Natural killer cell (primary cell): ENCODE results near the gene SLC39A13. TPM values are rescaled to one million over a fixed set of nuclear protein-coding genes. Genes with fewer than 3 reads are reported as not detected.

Experiments
- ATAC-seq, 3 donors: fragments of 150-1000 bp in 2 of 3; fragments of 200-7000 bp in 1 of 3; cut with Tn5 transposase; 1 replicate in 1 of 3; 2 replicates in 2 of 3; pipeline ENCODE4 v1.10.0; 2021; ENCODE audit warnings: mild to moderate bottlenecking in 2 of 3, moderate library complexity in 2 of 3
- DNase-seq, 2 donors: peaks; one replicate each; pipeline versions ENCODE4 v3.0.0 to v3.0.0-alpha.2; 2013 to 2021; ENCODE audit warnings: mixed read lengths in 1 of 2
- H3K27ac ChIP-seq: one replicate; pipeline ENCODE4 v1.5.1; 2013; ENCODE audit warnings: mild to moderate bottlenecking, low read length
- H3K27me3 ChIP-seq: one replicate; pipeline ENCODE4 v1.6.1; 2013; ENCODE audit warnings: low read length; ENCODE audit not compliant: control insufficient read depth, insufficient read depth
- H3K36me3 ChIP-seq: one replicate; pipeline ENCODE4 v1.6.1; 2013; ENCODE audit warnings: low read length; ENCODE audit not compliant: control insufficient read depth, insufficient read depth
- H3K4me1 ChIP-seq: one replicate; pipeline ENCODE4 v1.6.1; 2013; ENCODE audit warnings: low read length; ENCODE audit not compliant: control insufficient read depth, insufficient read depth
- H3K4me3 ChIP-seq: one replicate; pipeline ENCODE4 v1.5.1; 2013; ENCODE audit warnings: low read length
- H3K9me3 ChIP-seq: one replicate; pipeline ENCODE4 v1.6.1; 2013; ENCODE audit warnings: low read length; ENCODE audit not compliant: control insufficient read depth, insufficient read depth
- H3K27ac Mint-ChIP-seq, 2 donors: one replicate each; pipeline ENCODE4 v1.8.0; 2022; ENCODE audit warnings: mild to moderate bottlenecking in 2 of 2, mixed read lengths in 2 of 2, moderate library complexity in 1 of 2
- H3K27me3 Mint-ChIP-seq, 2 donors: one replicate each; pipeline ENCODE4 v1.8.0; 2022; ENCODE audit warnings: low read depth in 2 of 2, mixed read lengths in 2 of 2
- H3K36me3 Mint-ChIP-seq: one replicate; pipeline ENCODE4 v1.8.0; 2022; ENCODE audit warnings: mixed read lengths
- H3K4me1 Mint-ChIP-seq, 2 donors: one replicate each; pipeline ENCODE4 v1.8.0; 2022; ENCODE audit warnings: mixed read lengths in 2 of 2
- H3K4me3 Mint-ChIP-seq: one replicate; pipeline ENCODE4 v1.8.0; 2022; ENCODE audit warnings: mild to moderate bottlenecking, moderate library complexity, mixed read lengths
- H3K9me3 Mint-ChIP-seq, 2 donors: one replicate each; pipeline ENCODE4 v1.8.0; 2022; ENCODE audit warnings: mixed read lengths in 2 of 2
- WGBS: methylation state at CpG from one replicate; pipeline ENCODE4 v1.1.7; 2013; ENCODE audit warnings: missing lambda C conversion rate; ENCODE audit not compliant: insufficient coverage; 5-methylcytosine and 5-hydroxymethylcytosine counted together
- intact Hi-C: fragments of 100-400 bp; cut with micrococcal nuclease; formaldehyde crosslinking; loops from one replicate; pipeline ENCODE4 v1.14.2; 2022
- total RNA-seq, 4 donors: library from RNA; stranded (reverse); fragments of 120-200 nt in 1 of 4; gene quantifications; one replicate each; pipeline versions ENCODE4 v1.2.3 to v1.2.4, GENCODE V29; 2013 to 2022
- TF ChIP-seq, protein P1 (sequence below): fragments of 200-600 bp; IDR thresholded peaks from one replicate; pipeline ENCODE4 v1.8.0; 2022; ENCODE audit warnings: antibody characterized with exemption

SLC39A13 gene
- total RNA-seq, 3 donors from 2014 or later (not counting 1 experiment from before 2014, with no cell fraction given), result 29.1 to 34.7 (median 32.6) TPM

DNA sequence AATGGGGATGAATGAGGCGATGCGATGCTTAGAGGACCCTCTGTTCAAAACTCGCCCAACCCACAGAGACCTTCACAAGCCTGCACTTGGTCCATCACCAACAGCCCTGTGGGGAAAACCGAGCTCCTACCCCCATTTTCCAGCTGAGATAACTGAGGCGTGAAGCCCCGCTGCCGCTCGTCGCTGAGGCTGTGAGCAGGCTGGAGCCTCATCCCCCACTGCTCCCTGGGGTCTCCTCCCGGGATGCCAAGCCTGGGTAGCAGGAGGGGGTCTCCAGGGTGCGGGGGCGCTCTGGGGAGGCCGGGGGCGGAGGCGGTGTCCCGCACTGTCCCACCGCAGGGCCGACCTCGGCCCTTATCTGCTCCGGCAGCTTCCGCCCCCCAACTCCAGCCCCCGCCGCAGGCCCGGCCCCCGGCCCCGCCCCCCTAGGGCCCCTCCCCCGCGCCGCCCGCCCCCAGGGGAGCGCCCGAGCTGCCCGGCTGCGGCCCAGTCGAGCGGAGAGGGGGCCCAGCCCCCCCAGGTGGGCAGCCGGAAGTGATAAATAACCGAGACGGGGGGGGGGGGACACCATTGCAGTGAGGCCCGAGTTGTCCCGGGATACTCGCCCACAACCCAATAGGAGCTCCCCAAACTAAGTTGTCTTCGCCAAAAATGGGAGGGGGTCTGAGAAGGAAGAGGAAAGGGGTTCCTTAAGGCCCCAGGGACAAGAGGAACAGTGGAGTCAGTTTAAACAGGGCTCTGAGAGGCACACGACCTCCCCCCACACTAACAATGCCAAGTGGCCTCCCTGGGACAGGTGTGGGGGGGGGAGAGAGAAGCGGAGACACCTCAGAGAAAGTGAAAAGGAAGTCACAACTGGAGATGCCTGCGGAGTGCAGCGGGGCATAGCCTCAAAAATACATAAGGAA lies 8.3 kb upstream of the SLC39A13 start:
- peaks cover 11 to 31% of the 10 kb centered on the region in 2 donors for H3K4me1 Mint-ChIP-seq
- no peaks in the 10 kb centered on the region for H3K27me3 Mint-ChIP-seq
- intact Hi-C loops, result loop anchor here (10.0 kb wide), 1 partner anchor 225 kb away; the partner anchor contains the start of gene ARFGAP2
- H3K4me3 ChIP-seq, result peak overlapping the region; percentile 61
- peak overlapping the region; percentile 71 for H3K27ac ChIP-seq
- H3K4me3 Mint-ChIP-seq, result peak overlapping the region; percentile 86
- no peaks in the 10 kb centered on the region for H3K36me3 Mint-ChIP-seq
- H3K9me3 Mint-ChIP-seq, result no peaks in the 10 kb centered on the region
- TF ChIP-seq, protein P1, sequence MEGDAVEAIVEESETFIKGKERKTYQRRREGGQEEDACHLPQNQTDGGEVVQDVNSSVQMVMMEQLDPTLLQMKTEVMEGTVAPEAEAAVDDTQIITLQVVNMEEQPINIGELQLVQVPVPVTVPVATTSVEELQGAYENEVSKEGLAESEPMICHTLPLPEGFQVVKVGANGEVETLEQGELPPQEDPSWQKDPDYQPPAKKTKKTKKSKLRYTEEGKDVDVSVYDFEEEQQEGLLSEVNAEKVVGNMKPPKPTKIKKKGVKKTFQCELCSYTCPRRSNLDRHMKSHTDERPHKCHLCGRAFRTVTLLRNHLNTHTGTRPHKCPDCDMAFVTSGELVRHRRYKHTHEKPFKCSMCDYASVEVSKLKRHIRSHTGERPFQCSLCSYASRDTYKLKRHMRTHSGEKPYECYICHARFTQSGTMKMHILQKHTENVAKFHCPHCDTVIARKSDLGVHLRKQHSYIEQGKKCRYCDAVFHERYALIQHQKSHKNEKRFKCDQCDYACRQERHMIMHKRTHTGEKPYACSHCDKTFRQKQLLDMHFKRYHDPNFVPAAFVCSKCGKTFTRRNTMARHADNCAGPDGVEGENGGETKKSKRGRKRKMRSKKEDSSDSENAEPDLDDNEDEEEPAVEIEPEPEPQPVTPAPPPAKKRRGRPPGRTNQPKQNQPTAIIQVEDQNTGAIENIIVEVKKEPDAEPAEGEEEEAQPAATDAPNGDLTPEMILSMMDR, result no peak
- peak; percentile 77 to 85 (median 83) for ATAC-seq
- H3K27me3 ChIP-seq, result no peaks in the 10 kb centered on the region
- no peaks in the 10 kb centered on the region for H3K9me3 ChIP-seq
- peak in 1 of 2 donors; percentile 56 for DNase-seq
- peak overlapping the region; percentile 75 to 82 for H3K27ac Mint-ChIP-seq
- peaks cover 33% of the 10 kb centered on the region for H3K4me1 ChIP-seq
- no peaks in the 10 kb centered on the region for H3K36me3 ChIP-seq
- 7% methylated on average over 30 of the region's 47 CpGs for WGBS

DNA sequence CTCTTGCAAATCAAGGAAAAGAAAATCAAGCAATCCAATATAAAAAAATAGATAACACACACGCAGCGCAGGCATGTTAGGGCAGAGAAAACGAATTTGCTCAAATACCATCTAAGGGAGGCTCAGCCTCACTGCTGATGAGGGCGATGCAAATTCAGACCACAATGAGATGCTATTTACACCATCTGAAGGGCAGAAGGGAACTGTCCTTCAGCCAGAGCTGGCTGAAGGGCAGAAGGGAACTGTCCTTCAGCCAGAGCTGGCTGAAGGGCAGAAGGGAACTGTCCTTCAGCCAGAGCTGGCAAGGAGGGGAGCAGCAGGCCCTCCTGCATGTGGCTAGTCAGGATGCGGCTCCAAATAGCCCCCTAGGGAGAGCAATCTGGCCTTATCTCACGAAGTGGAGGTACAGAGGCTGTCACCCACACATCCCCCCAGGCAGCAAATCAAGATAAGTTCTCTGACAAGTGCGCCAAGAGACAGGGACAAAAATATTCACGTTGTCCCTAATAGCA lies 7.6 kb upstream of the SLC39A13 start:
- ATAC-seq (peak in 2 of 3 donors; percentile 40 to 74), DNase-seq (no peak)
- peaks cover 26% of the 10 kb centered on the region for H3K4me1 ChIP-seq
- TF ChIP-seq, protein P1, result no peak
- WGBS, result 37% methylated on average over 6 of the region's 8 CpGs
- intact Hi-C loops, result loop anchor here (10.0 kb wide), 1 partner anchor 226 kb away; the partner anchor contains the start of gene ARFGAP2
- Mint-ChIP-seq H3K27ac (peak overlapping the region; percentile 75 to 82), H3K36me3 (no peaks in the 10 kb centered on the region), H3K4me1 (peaks cover 11 to 24% of the 10 kb centered on the region in 2 donors), H3K9me3 (no peaks in the 10 kb centered on the region), H3K4me3 (peak overlapping the region; percentile 69), H3K27me3 (no peaks in the 10 kb centered on the region)
- H3K36me3 ChIP-seq, result no peaks in the 10 kb centered on the region
- no peaks in the 10 kb centered on the region for H3K27me3 ChIP-seq
- H3K27ac ChIP-seq, result peak overlapping the region; percentile 53
- H3K4me3 ChIP-seq, result peak overlapping the region; percentile 38
- H3K9me3 ChIP-seq, result no peaks in the 10 kb centered on the region

DNA sequence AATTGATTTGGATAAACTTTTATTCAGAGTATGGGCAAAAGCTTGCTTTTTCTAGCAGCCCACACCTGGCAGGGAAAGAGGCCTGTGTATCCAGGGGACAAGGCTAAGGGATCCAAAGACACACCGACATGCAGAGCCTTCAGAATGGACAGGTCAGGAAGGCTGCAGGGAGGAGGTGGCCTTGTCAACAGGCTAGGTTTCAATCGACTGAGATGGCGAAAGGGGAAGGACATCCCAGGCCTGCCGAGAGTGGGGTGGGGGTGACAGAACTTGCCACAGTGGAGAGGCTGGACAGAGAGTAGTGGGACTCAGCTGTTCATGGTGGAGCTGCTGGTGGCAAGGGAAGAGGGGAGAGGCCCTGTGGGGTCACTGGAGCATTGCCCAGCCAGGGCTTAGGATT lies 5.3 kb upstream of the SLC39A13 start:
- TF ChIP-seq, protein P1, result no peak
- no peak overlapping the region for H3K27ac ChIP-seq
- H3K4me3 ChIP-seq, result no peak overlapping the region
- no peak for ATAC-seq
- H3K4me1 Mint-ChIP-seq, result peaks cover 23 to 28% of the 10 kb centered on the region in 2 donors
- no peaks in the 10 kb centered on the region for H3K36me3 Mint-ChIP-seq
- H3K36me3 ChIP-seq, result no peaks in the 10 kb centered on the region
- peak overlapping the region in 1 of 2 donors; percentile 34 for H3K27ac Mint-ChIP-seq
- no peaks in the 10 kb centered on the region for H3K9me3 ChIP-seq
- 69% methylated on average over 4 of the region's 4 CpGs for WGBS
- H3K27me3 Mint-ChIP-seq, result no peaks in the 10 kb centered on the region
- H3K27me3 ChIP-seq, result no peaks in the 10 kb centered on the region
- intact Hi-C loops, result loop anchor here (10.0 kb wide), 1 partner anchor 228 kb away; the partner anchor contains the start of gene ARFGAP2
- peaks cover 37% of the 10 kb centered on the region for H3K4me1 ChIP-seq
- DNase-seq, result no peak
- H3K4me3 Mint-ChIP-seq, result no peak overlapping the region
- no peaks in the 10 kb centered on the region for H3K9me3 Mint-ChIP-seq
